OCI-LY7 (cell line): ENCODE data around the gene DMD. TPM values are rescaled to one million over a fixed set of nuclear protein-coding genes. Genes with fewer than 3 reads are reported as not detected.

Experiments
- BruUV-seq: library from RNA; stranded (reverse); fragments of 400-500 nt; replicated peaks from 2 replicates; lab custom pipeline; 2021; lab: Mats Ljungman, UMichigan
- CTCF ChIA-PET: fragments of 300-600 bp; sonication (Branson Sonifier 250); formaldehyde crosslinking; loops from one replicate; lab custom pipeline; 2022; ENCODE audit warnings: antibody characterized with exemption; ENCODE audit not compliant: unreplicated experiment; lab: Charles Lee
- POLR2A ChIA-PET: fragments of 300-600 bp; sonication (Branson Sonifier 250); formaldehyde crosslinking; loops from one replicate; lab custom pipeline; 2022; ENCODE audit warnings: antibody characterized with exemption; lab: Charles Lee
- DNase-seq: peaks from one replicate; pipeline ENCODE4 v3.0.0-alpha.2; 2015; ENCODE audit warnings: low spot score
- H2AFZ ChIP-seq: fragments of 200-600 bp; sonication (generic), shearing (Covaris generic); 2 replicates; pipeline ENCODE4 v1.6.1; 2014; ENCODE audit warnings: mild to moderate bottlenecking, antibody characterized with exemption, low read length, moderate library complexity
- H3K27ac ChIP-seq: fragments of 200-600 bp; sonication (generic); 2 replicates; pipeline ENCODE4 v1.5.1; 2014; ENCODE audit warnings: mixed run types, low read depth, mild to moderate bottlenecking, moderate library complexity, low read length, inconsistent platforms; ENCODE audit not compliant: poor library complexity, severe bottlenecking
- H3K36me3 ChIP-seq: fragments of 200-600 bp; sonication (generic); 2 replicates; pipeline ENCODE4 v1.6.1; 2014; ENCODE audit warnings: mild to moderate bottlenecking, antibody characterized with exemption, low read length, moderate library complexity, mixed read lengths; ENCODE audit not compliant: insufficient read depth
- H3K4me1 ChIP-seq: fragments of 200-600 bp; sonication (generic); 2 replicates; pipeline ENCODE4 v1.5.1; 2014; ENCODE audit warnings: mild to moderate bottlenecking, low read length; ENCODE audit not compliant: insufficient read depth, poor library complexity, severe bottlenecking
- H3K4me2 ChIP-seq: fragments of 200-600 bp; sonication (generic); 2 replicates; pipeline ENCODE4 v1.6.1; 2014; ENCODE audit warnings: mild to moderate bottlenecking, low read length
- H3K4me3 ChIP-seq: fragments of 200-600 bp; sonication (generic); 2 replicates; pipeline ENCODE4 v1.5.1; 2014; ENCODE audit warnings: mild to moderate bottlenecking, low read depth, low read length; ENCODE audit not compliant: poor library complexity, severe bottlenecking
- H3K79me2 ChIP-seq: fragments of 200-600 bp; sonication (generic); 2 replicates; pipeline ENCODE4 v1.6.1; 2016; ENCODE audit warnings: low read depth, mild to moderate bottlenecking, low read length, moderate library complexity, mixed read lengths; ENCODE audit not compliant: insufficient read depth
- H3K9me2 ChIP-seq: fragments of 200-600 bp; sonication (generic); 2 replicates; pipeline ENCODE4 v1.6.1; 2016; ENCODE audit warnings: mild to moderate bottlenecking, low read length, mixed read lengths; ENCODE audit not compliant: insufficient read depth
- H3K9me3 ChIP-seq: fragments of 200-600 bp; sonication (generic); 2 replicates; pipeline ENCODE4 v1.6.1; 2014; ENCODE audit warnings: mild to moderate bottlenecking, mixed run types, low read length, mixed read lengths
- H4K20me1 ChIP-seq: fragments of 200-600 bp; sonication (generic); 2 replicates; pipeline ENCODE4 v1.6.1; 2014; ENCODE audit warnings: mild to moderate bottlenecking, antibody characterized with exemption, low read length, moderate library complexity, mixed read lengths; ENCODE audit not compliant: insufficient read depth
- CTCF ChIP-seq: fragments of 200-600 bp; sonication (generic); conservative IDR thresholded peaks from 2 replicates; pipeline ENCODE4 v1.5.1; 2014; ENCODE audit warnings: mild to moderate bottlenecking, antibody characterized with exemption, low read length, moderate library complexity, mixed read lengths
- EZH2phosphoT487 ChIP-seq: fragments of 200-600 bp; sonication (generic); IDR thresholded peaks from 2 replicates; pipeline ENCODE4 v1.6.1; 2018; ENCODE audit warnings: low read depth, borderline replicate concordance, mild to moderate bottlenecking, mixed run types, antibody characterized with exemption, low read length, moderate library complexity, mixed read lengths
- intact Hi-C: fragments of 100-400 bp; cut with micrococcal nuclease; formaldehyde crosslinking; loops from one replicate; pipeline ENCODE4 v1.10.0; 2022; ENCODE audit not compliant: unreplicated experiment
- total RNA-seq, 2 experiments: library from RNA; depleted of rRNA in 1 of 2; stranded (reverse); fragments of >200 nt in 1 of 2; shearing (Covaris generic) in 1 of 2; gene quantifications; 2 replicates each; pipeline ENCODE4 v1.2.3, GENCODE V29; 2014 to 2022

The DMD gene
- total RNA-seq, 2 experiments from 2014 or later = 20.5 to 61.4 TPM

- no peaks in the 10 kb centered on the region for H3K79me2 ChIP-seq
- DNase-seq = no peak
- H4K20me1 ChIP-seq = no peaks in the 10 kb centered on the region
- H2AFZ ChIP-seq = no peak overlapping the region
- H3K36me3 ChIP-seq = peaks cover 77% of the 10 kb centered on the region
- H3K9me2 ChIP-seq = no peaks in the 10 kb centered on the region
- ChIA-PET POLR2A (no interaction called here), CTCF (no interaction called here)
- no peak overlapping the region for H3K27ac ChIP-seq
- intact Hi-C loops = loop anchor here (10.0 kb wide), 1 partner anchor 102 kb away; no protein-coding TSS in a partner anchor
- BruUV-seq = no TSS peak
- H3K4me3 ChIP-seq = no peak overlapping the region
- H3K4me1 ChIP-seq = peaks cover 52% of the 10 kb centered on the region
- TF ChIP-seq CTCF (no peak), EZH2phosphoT487 (no peak)
- no peak overlapping the region for H3K4me2 ChIP-seq
- peaks cover 14% of the 10 kb centered on the region; the same call in 1 of the 2 replicates for H3K9me3 ChIP-seq
These were observed 2078.5 kb downstream of the DMD start for GRCh38 chrX:31132821-31133241.

GRCh38 chrX:31130457-31131220, 2080.7 kb downstream of the DMD start:
- CTCF ChIA-PET = no interaction called here
- no peak for DNase-seq
- POLR2A ChIA-PET = interaction anchor here (1.1 to 1.8 kb wide), 2 partner anchors 10 to 97 kb away, joined by 3 to 5 read pairs; no protein-coding TSS in a partner anchor
- Histone ChIP-seq H4K20me1 (no peaks in the 10 kb centered on the region), H2AFZ (no peak overlapping the region), H3K79me2 (no peaks in the 10 kb centered on the region), H3K27ac (no peak overlapping the region), H3K4me1 (peaks cover 31% of the 10 kb centered on the region), H3K9me2 (no peaks in the 10 kb centered on the region), H3K9me3 (peaks cover 14% of the 10 kb centered on the region; the same call in 1 of the 2 replicates), H3K4me2 (no peak overlapping the region), H3K4me3 (no peak overlapping the region), H3K36me3 (peaks cover 88% of the 10 kb centered on the region)
- TF ChIP-seq EZH2phosphoT487 (no peak), CTCF (no peak)
- no TSS peak for BruUV-seq
- intact Hi-C loops = loop anchor here (10.0 kb wide), 1 partner anchor 104 kb away; no protein-coding TSS in a partner anchor

- peaks cover 14% of the 10 kb centered on the region; the same call in 1 of the 2 replicates for H3K9me3 ChIP-seq
- H3K79me2 ChIP-seq = no peaks in the 10 kb centered on the region
- no TSS peak for BruUV-seq
- DNase-seq = no peak
- CTCF ChIA-PET = no interaction called here
- no peak overlapping the region for H3K27ac ChIP-seq
- peaks cover 14% of the 10 kb centered on the region for H3K4me1 ChIP-seq
- no peak overlapping the region for H2AFZ ChIP-seq
- TF ChIP-seq EZH2phosphoT487 = no peak
- no peak for TF ChIP-seq CTCF
- POLR2A ChIA-PET = interaction anchor here (1.2 kb wide), 1 partner anchor 9 kb away, joined by 3 read pairs; no protein-coding TSS in a partner anchor
- H3K36me3 ChIP-seq = peaks cover 99% of the 10 kb centered on the region
- H3K4me2 ChIP-seq = no peak overlapping the region
- H3K9me2 ChIP-seq = no peaks in the 10 kb centered on the region
- H4K20me1 ChIP-seq = no peaks in the 10 kb centered on the region
- H3K4me3 ChIP-seq = no peak overlapping the region
- intact Hi-C loops = no loop called here
These were observed 2082.5 kb downstream of the DMD start for GRCh38 chrX:31128855-31129254.
